ENCODE data around the gene PTPRC. TPM values are rescaled to one million over a fixed set of nuclear protein-coding genes. Genes with fewer than 3 reads are reported as not detected.
A peak's percentile ranks its signal among the peaks of the same experiment; 100 is the strongest.

PTPRC gene
- total and polyA plus RNA-seq, 2 donors (not counting 1 experiment from before 2014, with no cell fraction given): under 0.01 to 0.11 TPM

GRCh38 chr1:198620218-198620617, 18.6 kb upstream of the PTPRC start:
- no peak for DNase-seq (ENCODE audit: low read depth in 2 of 2)
- Histone ChIP-seq H3K9me3 (ENCODE audit: control insufficient read depth, insufficient read depth, low read depth, low read length) (no peaks in the 10 kb centered on the region), H3K4me2 (ENCODE audit: extremely low read depth, insufficient read depth, low read length) (no peak overlapping the region), H3K27me3 (ENCODE audit: control insufficient read depth, insufficient read depth, low read length) (no peaks in the 10 kb centered on the region), H3K4me3 (replicated peaks in 1 of 4; ENCODE audit: control extremely low read depth in 1 of 4, insufficient read depth in 1 of 4, low read depth in 3 of 4, low read length in 4 of 4) (no peak overlapping the region), H3K4me1 (ENCODE audit: control insufficient read depth, extremely low read depth, insufficient read depth, low read length) (no peaks in the 10 kb centered on the region), H3K9ac (ENCODE audit: insufficient read depth, low read length) (no peak overlapping the region), H2AFZ (ENCODE audit: low read length) (no peak overlapping the region), H3K36me3 (ENCODE audit: control insufficient read depth, insufficient read depth, low read length) (no peaks in the 10 kb centered on the region), H3K27ac (ENCODE audit: insufficient read depth, low read length) (no peak overlapping the region), H3K79me2 (ENCODE audit: control insufficient read depth, insufficient read depth, low read length) (no peaks in the 10 kb centered on the region), H4K20me1 (ENCODE audit: control insufficient read depth, extremely low read depth, insufficient read depth, low read length) (no peaks in the 10 kb centered on the region)
- no peak for TF ChIP-seq CTCF (conservative IDR thresholded peaks at IDR 0.05 in 1 of 2, IDR thresholded peaks at IDR 0.05 in 1 of 2; ENCODE audit: low read depth in 1 of 2, low read length in 2 of 2)
- no peak for TF ChIP-seq EZH2 (IDR thresholded peaks at IDR 0.05; ENCODE audit: low read length, missing control alignments)

GRCh38 chr1:198620951-198621824, 17.7 kb upstream of the PTPRC start:
- H3K4me1 ChIP-seq (ENCODE audit: control insufficient read depth, extremely low read depth, insufficient read depth, low read length): no peaks in the 10 kb centered on the region
- H3K27me3 ChIP-seq (ENCODE audit: control insufficient read depth, insufficient read depth, low read length): no peaks in the 10 kb centered on the region
- DNase-seq (ENCODE audit: low read depth in 2 of 2): peak in 1 of 2 donors; percentile 12
- no peaks in the 10 kb centered on the region for H3K36me3 ChIP-seq (ENCODE audit: control insufficient read depth, insufficient read depth, low read length)
- H2AFZ ChIP-seq (ENCODE audit: low read length): no peak overlapping the region
- no peaks in the 10 kb centered on the region for H3K79me2 ChIP-seq (ENCODE audit: control insufficient read depth, insufficient read depth, low read length)
- no peak overlapping the region for H3K4me2 ChIP-seq (ENCODE audit: extremely low read depth, insufficient read depth, low read length)
- H3K4me3 ChIP-seq (replicated peaks in 1 of 4; ENCODE audit: control extremely low read depth in 1 of 4, insufficient read depth in 1 of 4, low read depth in 3 of 4, low read length in 4 of 4): no peak overlapping the region
- H3K9me3 ChIP-seq (ENCODE audit: control insufficient read depth, insufficient read depth, low read depth, low read length): no peaks in the 10 kb centered on the region
- H3K9ac ChIP-seq (ENCODE audit: insufficient read depth, low read length): no peak overlapping the region
- H4K20me1 ChIP-seq (ENCODE audit: control insufficient read depth, extremely low read depth, insufficient read depth, low read length): no peaks in the 10 kb centered on the region
- TF ChIP-seq EZH2 (IDR thresholded peaks at IDR 0.05; ENCODE audit: low read length, missing control alignments) (no peak), CTCF (conservative IDR thresholded peaks at IDR 0.05 in 1 of 2, IDR thresholded peaks at IDR 0.05 in 1 of 2; ENCODE audit: low read depth in 1 of 2, low read length in 2 of 2) (no peak)
- H3K27ac ChIP-seq (ENCODE audit: insufficient read depth, low read length): no peak overlapping the region

- TF ChIP-seq CTCF (conservative IDR thresholded peaks at IDR 0.05 in 1 of 2, IDR thresholded peaks at IDR 0.05 in 1 of 2; ENCODE audit: low read depth in 1 of 2, low read length in 2 of 2) (no peak), EZH2 (IDR thresholded peaks at IDR 0.05; ENCODE audit: low read length, missing control alignments) (no peak)
- H3K27ac ChIP-seq (ENCODE audit: insufficient read depth, low read length): no peak overlapping the region
Measured at GRCh38 chr1:198622001-198622400, 16.8 kb upstream of the PTPRC start.

More at GRCh38 chr1:198622001-198622400, 16.8 kb upstream of the PTPRC start:
- Histone ChIP-seq H3K27me3 (ENCODE audit: control insufficient read depth, insufficient read depth, low read length) (no peaks in the 10 kb centered on the region), H3K9ac (ENCODE audit: insufficient read depth, low read length) (no peak overlapping the region), H2AFZ (ENCODE audit: low read length) (no peak overlapping the region), H3K4me2 (ENCODE audit: extremely low read depth, insufficient read depth, low read length) (no peak overlapping the region), H3K9me3 (ENCODE audit: control insufficient read depth, insufficient read depth, low read depth, low read length) (no peaks in the 10 kb centered on the region), H3K79me2 (ENCODE audit: control insufficient read depth, insufficient read depth, low read length) (no peaks in the 10 kb centered on the region), H3K4me3 (replicated peaks in 1 of 4; ENCODE audit: control extremely low read depth in 1 of 4, insufficient read depth in 1 of 4, low read depth in 3 of 4, low read length in 4 of 4) (no peak overlapping the region), H3K4me1 (ENCODE audit: control insufficient read depth, extremely low read depth, insufficient read depth, low read length) (no peaks in the 10 kb centered on the region), H3K36me3 (ENCODE audit: control insufficient read depth, insufficient read depth, low read length) (no peaks in the 10 kb centered on the region), H4K20me1 (ENCODE audit: control insufficient read depth, extremely low read depth, insufficient read depth, low read length) (no peaks in the 10 kb centered on the region)
- no peak for DNase-seq (ENCODE audit: low read depth in 2 of 2)
